A549 (cell line): ENCODE measurements around the gene NENF.

Source experiments
- CBX2 ChIP-seq: fragments of 200-600 bp; sonication (generic); IDR thresholded peaks from 2 replicates; pipeline ENCODE4 v1.6.1; 2016; ENCODE audit warnings: low read depth, mild to moderate bottlenecking, borderline replicate concordance
- CBX8 ChIP-seq: fragments of 200-600 bp; sonication (generic); IDR thresholded peaks from 2 replicates; pipeline ENCODE4 v1.6.1; 2016
- CTCF ChIP-seq: fragments of >200 bp; sonication (Bioruptor Twin); formaldehyde crosslinking; IDR thresholded peaks from 3 replicates; pipeline ENCODE4 v1.5.1; 2016
- EP300 ChIP-seq, 2 experiments: fragments of >200 bp; sonication (Bioruptor Twin); formaldehyde crosslinking; IDR thresholded peaks; 2 replicates in 1 of 2; 3 replicates in 1 of 2; pipeline ENCODE4 v1.6.1; 2016 to 2017
- NFE2L2 ChIP-seq: fragments of 150-350 bp; conservative IDR thresholded peaks from 2 replicates; pipeline ENCODE4 v1.6.1; 2014; ENCODE audit warnings: low read length
- POLR2A ChIP-seq: IDR thresholded peaks from 2 replicates; pipeline ENCODE4 v1.6.1; 2012; ENCODE audit warnings: mild to moderate bottlenecking, low read length
- RCOR1 ChIP-seq: fragments of 150-350 bp; IDR thresholded peaks from 2 replicates; pipeline ENCODE4 v1.6.1; 2014; ENCODE audit warnings: antibody characterized with exemption, low read length, low read depth
- RFX5 ChIP-seq: fragments of 450-650 bp; IDR thresholded peaks from 2 replicates; pipeline ENCODE4 v1.7.1; 2014; ENCODE audit warnings: antibody characterized with exemption, mild to moderate bottlenecking, moderate library complexity
- RNF2 ChIP-seq: fragments of 200-600 bp; sonication (generic); IDR thresholded peaks from 2 replicates; pipeline ENCODE4 v1.6.1; 2016; ENCODE audit warnings: low read depth, mild to moderate bottlenecking, antibody characterized with exemption, moderate library complexity, borderline replicate concordance
- TF ChIP-seq, protein P1 (sequence below): IDR thresholded peaks from 2 replicates; pipeline ENCODE4 v1.6.1; 2012

DNA sequence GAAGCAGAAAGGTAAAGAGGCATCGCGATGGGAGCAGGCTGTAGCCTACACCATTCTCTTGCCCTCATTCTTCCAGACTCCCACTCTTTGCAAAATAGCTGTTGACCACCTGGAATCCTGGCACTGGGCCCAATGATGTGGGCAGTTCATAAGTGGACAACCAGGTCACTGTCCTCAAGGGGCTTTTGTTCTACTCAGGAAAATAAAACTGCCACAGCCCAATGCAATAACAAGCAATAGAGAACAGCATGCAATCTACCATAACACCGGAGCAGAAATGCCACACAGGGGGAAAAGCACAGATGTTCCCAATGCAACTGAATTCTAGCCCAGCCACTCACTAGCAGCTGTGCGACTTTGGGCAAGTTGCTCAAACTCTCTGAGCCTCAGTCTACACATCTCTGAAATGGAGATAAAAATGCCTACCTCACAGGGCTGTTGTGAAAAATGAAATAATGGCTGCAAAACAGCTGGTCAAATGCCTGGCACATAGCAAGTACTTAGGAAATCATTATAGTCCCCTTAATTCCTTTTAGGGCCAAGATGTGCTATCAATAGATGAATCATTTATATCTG, 56.7 kb downstream of the NENF start:
- TF ChIP-seq CBX8 = no peak
- no peak for TF ChIP-seq CBX2
- no peak for TF ChIP-seq NFE2L2
- TF ChIP-seq CTCF = no peak
- no peak for TF ChIP-seq RFX5
- TF ChIP-seq RNF2 = no peak
- TF ChIP-seq, protein P1, sequence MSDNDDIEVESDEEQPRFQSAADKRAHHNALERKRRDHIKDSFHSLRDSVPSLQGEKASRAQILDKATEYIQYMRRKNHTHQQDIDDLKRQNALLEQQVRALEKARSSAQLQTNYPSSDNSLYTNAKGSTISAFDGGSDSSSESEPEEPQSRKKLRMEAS = no peak
- no peak for TF ChIP-seq RCOR1
- TF ChIP-seq EP300 (IDR thresholded peaks at IDR 0.05) = no peak
- TF ChIP-seq POLR2A = no peak
